Stomach smooth muscle (tissue), 2 donors: ENCODE data around the gene KRT1.

Experiments
- H3K27ac ChIP-seq: one replicate; pipeline ENCODE4 v1.7.0; 2013; ENCODE audit warnings: mild to moderate bottlenecking, low read length, inconsistent platforms
- H3K27me3 ChIP-seq, 2 donors: one replicate each; pipeline ENCODE4 v1.7.0; 2013; ENCODE audit warnings: low read length in 2 of 2; ENCODE audit not compliant: insufficient read depth in 2 of 2, control insufficient read depth in 1 of 2
- H3K36me3 ChIP-seq, 2 donors: one replicate each; pipeline ENCODE4 v1.7.0; 2013; ENCODE audit warnings: low read length in 2 of 2; ENCODE audit not compliant: control insufficient read depth in 2 of 2, insufficient read depth in 2 of 2
- H3K4me1 ChIP-seq: one replicate; pipeline ENCODE4 v1.7.0; 2013; ENCODE audit warnings: low read length; ENCODE audit not compliant: control insufficient read depth, insufficient read depth
- H3K4me3 ChIP-seq, 2 donors: one replicate each; pipeline ENCODE4 v1.7.0; 2013; ENCODE audit warnings: low read length in 2 of 2
- H3K9ac ChIP-seq, 2 donors: one replicate each; pipeline ENCODE4 v1.7.0; 2013; ENCODE audit warnings: low read length in 2 of 2, mild to moderate bottlenecking in 1 of 2
- H3K9me3 ChIP-seq, 2 donors: one replicate each; pipeline ENCODE4 v1.7.0; 2013; ENCODE audit warnings: low read length in 2 of 2; ENCODE audit not compliant: control insufficient read depth in 2 of 2
- donor health status: healthy.
- donor health status: Pancreatic carcinoma.

KRT1 gene

DNA sequence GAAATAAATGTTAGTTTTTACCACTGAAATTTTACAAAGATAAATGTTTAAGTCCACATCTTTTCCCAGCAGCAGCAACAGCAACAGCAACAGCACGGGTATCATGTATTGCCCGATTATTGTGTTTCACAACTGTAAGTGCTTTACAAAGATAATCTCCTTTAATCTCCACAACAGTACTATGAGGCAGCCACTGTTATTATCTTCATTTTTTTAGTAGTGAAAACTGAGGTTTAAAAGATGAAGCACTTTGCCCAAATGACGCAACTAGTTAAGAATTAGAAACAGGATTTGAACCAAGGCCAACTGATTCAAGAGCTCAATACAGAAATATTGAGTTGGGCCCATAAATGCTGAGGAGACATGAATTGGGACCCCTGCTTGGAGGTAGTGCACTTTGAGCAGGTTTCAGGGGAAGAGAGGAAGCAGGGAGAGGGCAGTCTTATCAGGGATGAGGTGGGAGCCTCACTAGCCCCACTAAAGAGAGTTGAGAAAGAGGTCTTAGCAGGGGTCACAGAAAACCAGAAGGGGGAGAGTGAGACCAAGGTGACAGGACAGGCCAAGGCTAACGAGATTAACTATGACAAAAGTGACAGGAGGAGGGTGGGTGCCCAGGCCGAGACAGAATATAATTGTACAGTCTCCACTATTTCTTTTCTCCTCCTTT lies 43.5 kb downstream of the KRT1 start:
- Histone ChIP-seq H3K4me1 (peaks cover 4% of the 10 kb centered on the region), H3K27ac (no peak overlapping the region), H3K36me3 (no peaks in the 10 kb centered on the region), H3K9ac (no peak overlapping the region), H3K27me3 (peaks cover 0 to 1% of the 10 kb centered on the region in 2 donors), H3K9me3 (no peaks in the 10 kb centered on the region), H3K4me3 (no peak overlapping the region)

DNA sequence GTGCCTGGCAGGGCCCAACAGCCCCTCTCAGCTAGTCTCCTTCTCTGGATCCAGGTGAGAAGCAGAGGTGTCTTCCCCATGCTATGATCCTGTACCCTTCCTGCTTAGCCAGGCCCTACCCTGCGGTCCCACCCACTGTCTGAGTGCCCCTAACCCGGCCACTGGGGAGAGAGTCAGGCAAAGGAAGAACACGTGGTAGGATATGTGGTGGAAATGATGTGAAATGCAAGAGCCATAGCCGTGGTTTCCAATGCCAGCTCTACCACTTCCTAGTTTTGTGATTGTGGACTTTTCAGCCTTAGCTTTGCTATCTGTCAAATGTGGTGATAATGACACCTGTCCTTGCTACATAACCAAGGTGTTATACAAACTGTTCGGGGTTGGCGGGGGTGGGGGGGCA lies 44.0 kb downstream of the KRT1 start:
- no peak overlapping the region for H3K4me3 ChIP-seq
- no peaks in the 10 kb centered on the region for H3K27me3 ChIP-seq
- no peaks in the 10 kb centered on the region for H3K36me3 ChIP-seq
- no peak overlapping the region for H3K9ac ChIP-seq
- H3K27ac ChIP-seq = no peak overlapping the region
- H3K4me1 ChIP-seq = peaks cover 4% of the 10 kb centered on the region
- no peaks in the 10 kb centered on the region for H3K9me3 ChIP-seq

DNA sequence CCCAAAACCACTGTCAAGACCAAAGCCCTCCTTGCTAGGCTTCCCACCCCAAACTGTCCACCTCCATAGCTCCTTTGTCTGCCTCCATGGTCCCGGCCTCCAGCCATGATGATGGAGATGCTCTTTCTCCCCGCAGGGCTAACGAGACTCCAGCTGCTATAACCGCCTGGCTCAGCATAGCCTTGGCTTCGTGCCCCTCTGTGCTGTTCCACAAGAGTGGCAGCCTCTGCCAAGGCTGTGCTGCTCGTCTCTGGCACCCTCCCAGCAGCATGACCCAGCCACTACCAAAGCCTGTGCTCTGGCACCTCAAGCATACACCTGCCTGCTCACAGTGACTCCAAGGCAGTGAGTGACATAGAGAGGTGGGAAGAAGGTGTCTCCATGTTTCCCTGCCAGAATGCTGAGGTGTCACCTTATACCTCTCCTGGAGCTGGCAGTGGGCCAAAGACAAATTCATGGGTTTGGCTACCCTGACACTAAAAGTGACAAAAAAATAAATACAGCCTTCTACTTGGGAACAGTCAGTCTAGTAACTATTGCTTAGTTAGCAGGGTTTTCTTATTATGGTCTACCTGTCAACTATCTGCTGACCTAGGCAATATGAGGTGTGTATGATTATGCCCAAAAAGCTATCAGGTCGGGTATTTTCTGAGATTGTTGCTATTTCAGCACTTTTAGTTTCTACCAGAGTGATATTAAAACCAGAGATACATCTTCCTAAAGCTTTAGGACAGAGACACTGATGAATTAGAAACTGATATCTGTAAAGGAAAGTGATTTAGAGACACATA lies 45.7 kb downstream of the KRT1 start:
- Histone ChIP-seq H3K4me1 (peaks cover 4% of the 10 kb centered on the region), H3K27ac (no peak overlapping the region), H3K9me3 (no peaks in the 10 kb centered on the region)

DNA sequence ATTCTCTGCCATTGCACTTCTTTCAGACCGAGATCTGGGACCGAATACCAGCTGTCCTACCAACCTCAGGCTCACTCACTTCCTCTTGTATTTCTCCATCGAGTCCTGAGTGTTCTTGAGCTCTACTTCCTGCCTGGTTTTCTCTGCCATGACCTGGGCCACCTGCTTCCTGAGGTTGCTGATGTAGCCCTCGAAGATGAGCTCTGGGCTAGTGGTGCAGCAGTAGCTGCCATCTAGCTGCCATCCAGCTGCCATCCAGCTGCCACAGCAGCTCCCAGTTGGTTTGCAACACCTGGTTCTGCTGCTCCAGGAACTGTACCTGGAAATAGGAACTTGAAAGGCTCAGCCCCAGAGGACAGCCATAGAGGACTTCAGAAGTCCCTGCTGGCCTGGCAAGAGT lies 46.8 kb downstream of the KRT1 start:
- Histone ChIP-seq H3K4me1 (peaks cover 4% of the 10 kb centered on the region), H3K9ac (no peak overlapping the region), H3K9me3 (no peaks in the 10 kb centered on the region), H3K27ac (no peak overlapping the region), H3K27me3 (no peaks in the 10 kb centered on the region), H3K4me3 (no peak overlapping the region), H3K36me3 (no peaks in the 10 kb centered on the region)

More for the DNA sequence above, 45.7 kb downstream of the KRT1 start:
- no peak overlapping the region for H3K4me3 ChIP-seq
- no peaks in the 10 kb centered on the region for H3K27me3 ChIP-seq
- H3K36me3 ChIP-seq = no peaks in the 10 kb centered on the region
- H3K9ac ChIP-seq = no peak overlapping the region

DNA sequence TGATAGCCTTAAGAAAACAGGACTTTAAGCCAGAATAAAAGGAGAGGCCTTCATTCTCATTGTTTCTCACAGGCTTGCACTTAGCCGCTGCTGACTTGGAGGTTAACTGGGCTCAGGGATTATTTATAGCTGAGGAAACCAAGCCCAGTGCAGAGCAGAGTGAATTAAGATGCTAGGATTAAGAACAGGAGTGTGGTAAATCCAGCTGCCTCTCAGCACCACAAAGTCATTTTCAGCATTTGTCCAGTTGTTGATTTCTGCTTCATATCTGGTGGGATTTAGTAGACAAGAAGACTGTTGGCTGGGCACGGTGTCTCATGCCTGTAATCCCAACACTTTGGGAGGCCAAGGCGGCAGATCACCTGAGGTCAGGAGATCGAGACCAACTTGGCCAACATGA lies 47.6 kb downstream of the KRT1 start:
- Histone ChIP-seq H3K9me3 (no peaks in the 10 kb centered on the region), H3K4me3 (no peak overlapping the region), H3K9ac (no peak overlapping the region), H3K36me3 (no peaks in the 10 kb centered on the region), H3K27me3 (no peaks in the 10 kb centered on the region), H3K27ac (no peak overlapping the region), H3K4me1 (peaks cover 4% of the 10 kb centered on the region)

DNA sequence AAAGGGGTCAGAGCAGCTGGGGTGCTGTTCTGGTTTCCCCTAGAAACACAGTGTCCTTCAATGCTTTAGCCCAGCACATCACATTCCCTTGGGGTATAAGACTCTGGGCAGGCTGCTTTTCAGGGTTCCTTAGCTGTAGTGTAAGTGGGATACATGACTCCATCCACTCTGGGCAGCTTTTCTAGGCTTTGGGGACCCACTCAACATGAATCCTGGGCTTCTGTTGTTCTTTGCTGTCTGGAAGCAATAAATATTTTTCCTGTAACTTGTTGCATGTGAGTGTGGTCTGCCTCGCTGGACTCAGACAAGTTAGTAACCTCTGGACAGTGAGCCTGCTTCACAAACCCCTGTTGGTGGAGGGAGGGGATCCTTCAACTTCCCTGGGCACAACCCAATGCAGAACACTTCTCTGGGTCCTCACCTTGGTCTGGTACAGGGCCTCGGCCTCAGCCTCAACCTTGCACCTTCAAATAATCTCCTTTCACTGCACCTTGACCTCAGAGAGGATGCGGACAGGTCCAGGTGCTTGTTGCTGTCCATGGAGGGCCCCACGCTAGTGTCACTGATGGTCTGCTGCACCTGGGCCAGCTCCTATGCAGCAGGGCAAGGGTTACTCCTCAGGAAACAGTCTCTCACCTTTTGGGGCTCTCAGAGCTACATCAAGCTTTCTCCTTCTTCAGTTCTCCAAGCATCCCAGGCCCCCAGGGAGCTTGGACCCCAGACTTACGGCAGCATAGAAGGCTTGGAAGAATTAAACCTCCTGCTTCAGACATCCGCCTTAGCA lies 48.3 kb downstream of the KRT1 start:
- no peak overlapping the region for H3K4me3 ChIP-seq
- no peaks in the 10 kb centered on the region for H3K27me3 ChIP-seq
- H3K9ac ChIP-seq = no peak overlapping the region
- no peaks in the 10 kb centered on the region for H3K36me3 ChIP-seq
- no peak overlapping the region for H3K27ac ChIP-seq
- H3K9me3 ChIP-seq = no peaks in the 10 kb centered on the region
- H3K4me1 ChIP-seq = peaks cover 4% of the 10 kb centered on the region

DNA sequence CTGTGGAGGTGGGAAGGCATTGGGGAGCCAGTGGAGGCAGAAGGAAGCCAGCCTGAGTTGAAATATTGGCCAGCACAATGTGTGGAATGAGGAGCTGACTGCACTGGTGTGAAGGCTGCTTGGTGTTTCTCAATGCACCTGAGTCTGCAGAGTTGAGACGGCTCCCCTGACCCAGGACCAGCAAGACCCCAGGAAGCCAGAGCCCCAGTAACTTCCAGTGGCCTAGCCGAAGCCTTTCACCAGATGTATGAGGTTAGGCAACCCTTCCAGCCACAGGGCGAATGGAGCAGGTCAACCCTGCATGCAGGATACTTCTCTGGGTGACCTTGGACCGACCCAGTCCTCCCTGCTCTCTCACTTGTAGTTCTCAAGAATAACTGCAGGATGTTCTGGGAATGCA lies 48.9 kb downstream of the KRT1 start:
- Histone ChIP-seq H3K27me3 (no peaks in the 10 kb centered on the region), H3K4me3 (no peak overlapping the region), H3K4me1 (peaks cover 4% of the 10 kb centered on the region), H3K9me3 (no peaks in the 10 kb centered on the region), H3K36me3 (no peaks in the 10 kb centered on the region), H3K27ac (no peak overlapping the region), H3K9ac (no peak overlapping the region)

DNA sequence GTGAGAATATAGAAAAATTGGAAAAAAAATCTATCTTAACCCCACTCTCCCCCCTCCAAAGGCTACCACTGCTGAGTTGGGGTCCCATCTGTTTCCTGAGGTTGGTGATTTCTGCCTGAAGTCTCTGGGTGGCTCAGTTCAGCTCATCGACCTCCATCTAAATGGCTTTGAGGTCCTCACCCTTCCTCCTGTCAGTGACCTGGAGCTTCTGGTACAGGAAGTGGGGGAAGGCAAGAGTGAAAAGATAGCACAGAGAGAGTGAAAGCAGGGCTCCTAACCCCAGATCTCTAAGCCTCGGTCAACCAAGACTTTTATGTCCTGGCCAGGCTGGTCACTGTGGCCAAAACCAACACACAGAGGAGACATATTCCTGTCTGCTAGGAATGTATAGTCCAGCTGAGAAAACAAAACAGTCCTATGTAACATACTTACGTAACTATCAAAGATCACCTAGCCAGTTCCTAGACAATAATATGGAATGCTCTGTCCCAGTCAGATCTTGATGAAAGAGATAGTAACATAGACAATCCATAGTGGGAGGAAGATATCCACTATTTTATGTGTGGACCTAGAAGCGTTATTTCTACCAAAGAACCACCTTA lies 49.5 kb downstream of the KRT1 start:
- peaks cover 4% of the 10 kb centered on the region for H3K4me1 ChIP-seq
- no peaks in the 10 kb centered on the region for H3K36me3 ChIP-seq
- H3K9me3 ChIP-seq = no peaks in the 10 kb centered on the region
- H3K9ac ChIP-seq = no peak overlapping the region
- no peaks in the 10 kb centered on the region for H3K27me3 ChIP-seq
- H3K4me3 ChIP-seq = no peak overlapping the region
- H3K27ac ChIP-seq = no peak overlapping the region

DNA sequence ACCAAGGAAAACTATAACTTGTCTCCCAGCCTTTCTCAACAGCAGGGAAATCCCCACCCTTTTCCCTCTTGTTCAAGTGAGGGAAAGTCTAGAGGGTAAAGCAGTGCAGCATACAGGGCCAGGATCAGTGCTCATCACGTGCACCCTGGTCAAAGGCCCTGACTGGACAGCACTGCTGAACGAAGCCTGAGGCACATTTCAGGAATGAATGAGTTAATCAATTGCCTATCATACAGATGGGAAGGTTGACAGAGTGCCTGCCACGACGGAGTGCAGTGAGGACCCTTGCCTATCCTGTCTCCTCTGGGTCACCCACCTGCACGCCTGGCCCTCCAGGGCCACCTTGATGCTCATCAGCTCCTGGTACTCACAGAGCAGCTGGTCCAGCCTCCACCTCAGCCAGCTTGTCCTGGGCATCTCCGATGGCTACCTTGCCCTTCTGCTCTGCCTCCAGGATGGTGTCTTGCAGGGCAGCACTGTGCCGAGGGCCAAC lies 50.2 kb downstream of the KRT1 start:
- Histone ChIP-seq H3K4me3 (no peak overlapping the region), H3K4me1 (peaks cover 4% of the 10 kb centered on the region), H3K36me3 (no peaks in the 10 kb centered on the region), H3K9ac (no peak overlapping the region), H3K9me3 (no peaks in the 10 kb centered on the region), H3K27me3 (no peaks in the 10 kb centered on the region), H3K27ac (no peak overlapping the region)

DNA sequence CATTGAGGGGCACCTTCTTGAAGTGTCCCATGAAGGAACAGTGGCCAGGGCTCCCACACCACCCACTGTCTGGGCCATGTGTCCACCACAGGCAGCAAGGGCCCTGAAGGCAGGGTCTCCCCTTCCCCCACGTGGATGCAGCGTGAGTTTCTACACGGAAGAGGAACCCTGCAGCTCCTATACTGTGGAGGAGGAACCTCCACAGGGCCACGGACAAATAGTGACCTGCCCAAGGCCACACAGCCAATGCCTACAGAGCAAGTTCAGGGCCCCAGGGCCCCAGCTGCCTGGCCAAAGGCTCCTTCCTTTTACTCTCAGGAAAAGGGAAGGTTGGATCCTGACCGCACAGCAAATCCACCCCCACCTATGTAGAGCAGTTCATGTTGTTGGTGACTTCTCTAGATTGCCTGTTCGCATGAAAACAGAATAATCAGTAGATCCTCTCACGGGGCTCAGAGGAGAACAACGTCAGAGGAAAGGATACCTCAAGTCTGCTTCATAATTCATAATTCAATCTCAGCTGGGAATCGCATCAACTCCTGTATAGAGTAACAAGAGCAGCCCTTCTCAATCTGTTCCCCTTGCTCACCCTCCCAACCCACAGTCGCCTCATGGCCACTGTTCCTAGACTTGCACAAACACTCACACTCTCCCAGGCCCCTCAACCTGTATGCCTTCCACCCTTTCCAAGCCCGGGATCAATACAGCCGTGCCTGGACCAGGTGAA lies 50.8 kb downstream of the KRT1 start:
- Histone ChIP-seq H3K4me1 (peaks cover 3% of the 10 kb centered on the region), H3K27me3 (no peaks in the 10 kb centered on the region), H3K27ac (no peak overlapping the region), H3K4me3 (no peak overlapping the region), H3K36me3 (no peaks in the 10 kb centered on the region), H3K9ac (no peak overlapping the region), H3K9me3 (no peaks in the 10 kb centered on the region)
